ENCODE results near the gene KCNG2. TPM values are rescaled to one million over a fixed set of nuclear protein-coding genes. Genes with fewer than 3 reads are reported as not detected.
"Not testable (repeated sequence)": the region's sequence is repeated elsewhere in the genome, so short reads cannot be mapped to it uniquely, and the experiment has no call there.

The KCNG2 gene
- total RNA-seq, 1 donor from 2014 or later = not detected

- Histone ChIP-seq H3K4me1 (no peaks in the 10 kb centered on the region), H3K9me3 (ENCODE audit: low read depth) (no peaks in the 10 kb centered on the region), H3K4me2 (no peak overlapping the region), H3F3A (ENCODE audit: low read depth) (no peaks in the 10 kb centered on the region), H3K27me3 (no peaks in the 10 kb centered on the region), H2AFZ (replicated peaks) (no peak overlapping the region), H3K79me2 (ENCODE audit: low read depth) (no peaks in the 10 kb centered on the region), H3K36me3 (no peaks in the 10 kb centered on the region), H3K4me3 (no peak overlapping the region), H3K27ac (no peak overlapping the region), H4K20me1 (ENCODE audit: low read depth) (no peaks in the 10 kb centered on the region), H3K9ac (no peak overlapping the region)
- Mint-ChIP-seq H3K9me3 (peaks cover 2% of the 10 kb centered on the region), H3K36me3 (peaks cover 11% of the 10 kb centered on the region), H3K4me3 (no peak overlapping the region), H3K4me1 (no peaks in the 10 kb centered on the region), H3K27ac (no peak overlapping the region), H3K27me3 (ENCODE audit: insufficient read depth, low read depth) (peaks cover 2% of the 10 kb centered on the region)
- no peak for DNase-seq (ENCODE audit: low spot score)
- no peak for TF ChIP-seq EZH2 (IDR thresholded peaks at IDR 0.05)
- no peak for TF ChIP-seq EZH2phosphoT487 (IDR thresholded peaks at IDR 0.05)
- TF ChIP-seq, protein P1, sequence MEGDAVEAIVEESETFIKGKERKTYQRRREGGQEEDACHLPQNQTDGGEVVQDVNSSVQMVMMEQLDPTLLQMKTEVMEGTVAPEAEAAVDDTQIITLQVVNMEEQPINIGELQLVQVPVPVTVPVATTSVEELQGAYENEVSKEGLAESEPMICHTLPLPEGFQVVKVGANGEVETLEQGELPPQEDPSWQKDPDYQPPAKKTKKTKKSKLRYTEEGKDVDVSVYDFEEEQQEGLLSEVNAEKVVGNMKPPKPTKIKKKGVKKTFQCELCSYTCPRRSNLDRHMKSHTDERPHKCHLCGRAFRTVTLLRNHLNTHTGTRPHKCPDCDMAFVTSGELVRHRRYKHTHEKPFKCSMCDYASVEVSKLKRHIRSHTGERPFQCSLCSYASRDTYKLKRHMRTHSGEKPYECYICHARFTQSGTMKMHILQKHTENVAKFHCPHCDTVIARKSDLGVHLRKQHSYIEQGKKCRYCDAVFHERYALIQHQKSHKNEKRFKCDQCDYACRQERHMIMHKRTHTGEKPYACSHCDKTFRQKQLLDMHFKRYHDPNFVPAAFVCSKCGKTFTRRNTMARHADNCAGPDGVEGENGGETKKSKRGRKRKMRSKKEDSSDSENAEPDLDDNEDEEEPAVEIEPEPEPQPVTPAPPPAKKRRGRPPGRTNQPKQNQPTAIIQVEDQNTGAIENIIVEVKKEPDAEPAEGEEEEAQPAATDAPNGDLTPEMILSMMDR (IDR thresholded peaks at IDR 0.05) = no peak
Observed at GRCh38 chr18:79750980-79751571, 46.7 kb upstream of the KCNG2 start.

DNA sequence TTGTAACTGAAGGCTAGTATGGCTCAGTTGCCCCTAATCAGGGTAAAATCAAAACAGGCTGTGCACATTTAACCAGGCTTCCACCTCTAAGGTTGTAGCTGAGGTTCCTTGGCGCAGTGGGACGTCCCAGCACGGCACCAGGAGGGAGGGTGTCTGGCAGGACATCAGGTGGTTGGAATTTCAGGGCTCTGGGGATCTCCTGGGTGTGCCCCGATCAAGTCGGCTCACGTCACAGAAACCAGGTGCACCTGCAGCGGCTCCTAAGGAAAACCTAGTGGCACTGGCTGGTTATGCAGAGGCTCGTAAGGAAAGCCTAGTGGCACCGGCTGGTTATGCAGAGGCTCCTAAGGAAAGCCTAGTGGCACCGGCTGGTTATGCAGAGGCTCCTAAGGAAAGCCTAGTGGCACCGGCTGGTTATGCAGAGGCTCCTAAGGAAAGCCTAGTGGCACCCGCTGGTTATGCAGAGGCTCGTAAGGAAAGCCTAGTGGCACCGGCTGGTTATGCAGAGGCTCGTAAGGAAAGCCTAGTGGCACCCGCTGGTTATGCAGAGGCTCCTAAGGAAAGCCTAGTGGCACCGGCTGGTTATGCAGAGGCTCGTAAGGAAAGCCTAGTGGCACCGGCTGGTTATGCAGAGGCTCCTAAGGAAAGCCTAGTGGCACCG, 45.7 kb upstream of the KCNG2 start:
- not testable (repeated sequence) for H3K27me3 Mint-ChIP-seq (ENCODE audit: insufficient read depth, low read depth)
- TF ChIP-seq, protein P1 (IDR thresholded peaks at IDR 0.05) = peak; percentile 17

DNA sequence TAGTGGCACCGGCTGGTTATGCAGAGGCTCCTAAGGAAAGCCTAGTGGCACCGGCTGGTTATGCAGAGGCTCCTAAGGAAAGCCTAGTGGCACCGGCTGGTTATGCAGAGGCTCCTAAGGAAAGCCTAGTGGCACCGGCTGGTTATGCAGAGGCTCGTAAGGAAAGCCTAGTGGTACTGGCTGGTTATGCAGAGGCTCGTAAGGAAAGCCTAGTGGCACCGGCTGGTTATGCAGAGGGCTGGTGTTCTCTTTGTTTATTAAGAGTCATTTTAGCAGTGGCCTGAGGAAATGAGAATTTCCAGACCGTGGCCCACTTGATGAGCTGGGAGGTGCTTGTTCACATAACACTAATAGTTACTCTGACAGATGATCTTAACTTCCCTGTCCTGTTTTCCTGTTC, 44.8 kb upstream of the KCNG2 start:
- H3K4me2 ChIP-seq; H3K9ac ChIP-seq; H3K36me3 Mint-ChIP-seq; H3F3A ChIP-seq (ENCODE audit: low read depth); H3K27ac ChIP-seq; H3K27me3 ChIP-seq; H3K9me3 ChIP-seq (ENCODE audit: low read depth); H3K4me1 ChIP-seq; H3K9me3 Mint-ChIP-seq; H3K36me3 ChIP-seq; H3K79me2 ChIP-seq (ENCODE audit: low read depth); H4K20me1 ChIP-seq (ENCODE audit: low read depth); H3K4me1 Mint-ChIP-seq; H3K4me3 Mint-ChIP-seq; H3K27me3 Mint-ChIP-seq (ENCODE audit: insufficient read depth, low read depth); H3K27ac Mint-ChIP-seq; H2AFZ ChIP-seq (replicated peaks); H3K4me3 ChIP-seq; DNase-seq (ENCODE audit: low spot score): not testable (repeated sequence)

More for the DNA sequence above, 45.7 kb upstream of the KCNG2 start:
- not testable (repeated sequence) for H3K4me2 ChIP-seq; H3K9me3 Mint-ChIP-seq; H3K4me1 Mint-ChIP-seq; H3K9ac ChIP-seq; H4K20me1 ChIP-seq (ENCODE audit: low read depth); H3K27ac Mint-ChIP-seq; DNase-seq (ENCODE audit: low spot score); H2AFZ ChIP-seq (replicated peaks); H3K4me3 Mint-ChIP-seq; H3K79me2 ChIP-seq (ENCODE audit: low read depth); H3F3A ChIP-seq (ENCODE audit: low read depth); H3K4me1 ChIP-seq; H3K36me3 ChIP-seq; H3K4me3 ChIP-seq; H3K27ac ChIP-seq; H3K27me3 ChIP-seq; H3K9me3 ChIP-seq (ENCODE audit: low read depth)
- peaks cover 11% of the 10 kb centered on the region for H3K36me3 Mint-ChIP-seq

- Mint-ChIP-seq H3K4me3 (no peak overlapping the region), H3K36me3 (peaks cover 8% of the 10 kb centered on the region), H3K27me3 (ENCODE audit: insufficient read depth, low read depth) (peaks cover 2% of the 10 kb centered on the region), H3K9me3 (no peaks in the 10 kb centered on the region), H3K4me1 (no peaks in the 10 kb centered on the region), H3K27ac (no peak overlapping the region)
- Histone ChIP-seq H3K36me3 (no peaks in the 10 kb centered on the region), H3F3A (ENCODE audit: low read depth) (no peaks in the 10 kb centered on the region), H3K4me2 (no peak overlapping the region), H2AFZ (replicated peaks) (no peak overlapping the region), H3K4me3 (no peak overlapping the region), H3K27ac (no peak overlapping the region), H3K79me2 (ENCODE audit: low read depth) (no peaks in the 10 kb centered on the region), H3K9me3 (ENCODE audit: low read depth) (no peaks in the 10 kb centered on the region), H3K9ac (no peak overlapping the region), H3K4me1 (no peaks in the 10 kb centered on the region), H3K27me3 (no peaks in the 10 kb centered on the region), H4K20me1 (ENCODE audit: low read depth) (no peaks in the 10 kb centered on the region)
- DNase-seq (ENCODE audit: low spot score) = no peak
- TF ChIP-seq EZH2 (IDR thresholded peaks at IDR 0.05) (no peak), EZH2phosphoT487 (IDR thresholded peaks at IDR 0.05) (no peak)
- TF ChIP-seq, protein P1 (IDR thresholded peaks at IDR 0.05) = no peak
Observed at GRCh38 chr18:79753391-79753851, 44.3 kb upstream of the KCNG2 start.

Data from neural progenitor cell (in vitro differentiated cells).